HG02884 (cell line): ENCODE data around the gene AKAP7.
A peak's percentile ranks its signal among the peaks of the same experiment; 100 is the strongest.
"Not testable (repeated sequence)": the region's sequence is repeated elsewhere in the genome, so short reads cannot be mapped to it uniquely, and the experiment has no call there.

Experiments
- ATAC-seq: cut with Tn5 transposase; IDR thresholded peaks from one replicate; pipeline ENCODE4 v1.9.1; 2021; ENCODE audit warnings: mild to moderate bottlenecking, moderate library complexity; ENCODE audit not compliant: unreplicated experiment

AKAP7 gene

GRCh38 chr6:131135244-131136020, at the start of gene AKAP7:
AKAP7 (plus strand) TSS chr6:131135467; CDS start chr6:131135764, 297 bp downstream.
- peak; percentile 80 for ATAC-seq

DNA sequence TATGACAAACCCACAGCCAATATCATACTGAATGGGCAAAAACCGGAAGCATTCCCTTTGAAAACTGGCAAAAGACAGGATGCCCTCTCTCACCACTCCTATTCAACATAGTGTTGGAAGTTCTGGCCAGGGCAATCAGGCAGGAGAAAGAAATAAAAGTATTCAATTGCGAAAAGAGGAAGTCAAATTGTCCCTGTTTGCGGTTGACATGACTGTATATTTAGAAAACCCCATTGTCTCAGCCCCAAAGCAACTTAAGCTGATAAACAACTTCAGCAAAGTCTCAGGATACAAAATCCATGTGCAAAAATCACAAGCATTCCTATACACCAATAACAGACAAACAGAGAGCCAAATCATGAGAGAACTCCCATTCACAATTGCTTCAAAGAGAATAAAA, 44.9 kb upstream of the AKAP7 start:
- not testable (repeated sequence) for ATAC-seq

DNA sequence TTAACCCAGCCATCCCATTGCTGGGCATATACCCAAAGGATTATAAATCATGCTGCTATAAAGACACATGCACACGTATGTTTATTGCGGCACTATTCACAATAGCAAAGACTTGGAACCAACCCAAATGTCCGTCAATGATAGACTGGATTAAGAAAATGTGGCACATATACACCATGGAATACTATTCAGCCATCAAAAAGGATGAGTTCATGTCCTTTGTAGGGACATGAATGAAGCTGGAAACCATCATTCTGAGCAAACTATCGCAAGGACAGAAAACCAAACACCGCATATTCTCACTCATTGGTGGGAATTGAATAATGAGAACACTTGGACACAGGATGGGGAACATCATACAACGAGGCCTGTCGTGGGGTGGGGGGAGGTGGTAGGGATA, 43.3 kb upstream of the AKAP7 start:
- ATAC-seq, result not testable (repeated sequence)

DNA sequence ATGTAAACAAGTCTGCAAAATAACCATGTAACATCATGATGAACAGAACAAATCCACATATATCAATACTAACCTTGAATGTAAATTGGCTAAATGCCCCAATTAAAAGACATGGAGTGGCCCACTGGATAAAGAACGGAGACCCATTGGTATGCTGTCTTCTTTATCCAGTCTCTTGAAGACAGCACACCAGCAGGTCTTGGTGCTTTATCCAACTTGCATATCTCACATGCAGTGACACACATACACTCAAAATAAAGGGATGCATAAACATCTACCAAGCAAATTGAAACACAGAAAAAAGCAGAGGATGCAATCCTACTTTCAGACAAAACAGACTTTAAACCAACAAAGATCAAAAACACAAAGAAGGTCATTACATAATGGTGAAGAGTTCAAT, 41.9 kb upstream of the AKAP7 start:
- no peak for ATAC-seq

- ATAC-seq, result no peak
These were observed 38.5 kb upstream of the AKAP7 start for GRCh38 chr6:131096786-131097185.

GRCh38 chr6:131101911-131102680, 33.2 kb upstream of the AKAP7 start:
- no peak for ATAC-seq

DNA sequence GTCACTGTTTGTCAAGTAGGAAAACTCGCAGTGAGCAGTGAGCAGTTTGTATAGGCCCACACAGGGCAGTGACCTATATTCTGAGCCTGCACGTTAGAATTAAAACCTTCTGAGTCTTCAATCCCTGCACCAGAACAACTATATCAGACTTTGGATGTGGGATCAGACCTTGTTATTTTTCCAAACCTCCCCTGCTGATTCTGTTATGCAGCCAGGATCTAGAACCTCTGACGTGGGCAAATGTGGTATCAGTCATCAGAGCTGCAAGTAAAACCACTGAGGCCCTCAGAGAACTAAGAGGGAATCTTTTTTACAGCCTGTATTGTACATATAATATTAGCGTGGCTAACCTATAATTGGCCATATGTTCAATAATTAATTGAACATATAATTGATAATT, 32.0 kb upstream of the AKAP7 start:
- ATAC-seq, result no peak

- no peak for ATAC-seq
These were observed 31.4 kb upstream of the AKAP7 start for GRCh38 chr6:131103901-131104300.

DNA sequence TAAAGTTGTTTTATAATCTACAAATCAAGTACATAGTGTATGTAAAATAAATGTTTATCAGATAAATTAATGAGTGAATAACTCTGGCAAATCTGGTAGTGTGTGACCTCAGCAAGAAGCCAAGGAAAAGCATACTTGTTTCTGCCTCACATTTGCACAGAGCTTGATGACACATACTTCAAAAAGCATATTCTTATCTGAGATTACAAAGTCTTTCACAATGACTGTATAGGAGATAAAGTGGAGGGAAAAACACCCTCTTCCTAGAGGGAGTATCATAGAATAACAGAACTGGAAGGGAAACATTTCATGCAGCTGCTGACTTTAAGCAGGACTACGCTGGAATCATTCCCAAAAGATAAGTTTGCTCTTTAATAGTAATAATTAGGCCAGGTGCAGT, 28.1 kb upstream of the AKAP7 start:
- ATAC-seq, result peak; percentile 40

DNA sequence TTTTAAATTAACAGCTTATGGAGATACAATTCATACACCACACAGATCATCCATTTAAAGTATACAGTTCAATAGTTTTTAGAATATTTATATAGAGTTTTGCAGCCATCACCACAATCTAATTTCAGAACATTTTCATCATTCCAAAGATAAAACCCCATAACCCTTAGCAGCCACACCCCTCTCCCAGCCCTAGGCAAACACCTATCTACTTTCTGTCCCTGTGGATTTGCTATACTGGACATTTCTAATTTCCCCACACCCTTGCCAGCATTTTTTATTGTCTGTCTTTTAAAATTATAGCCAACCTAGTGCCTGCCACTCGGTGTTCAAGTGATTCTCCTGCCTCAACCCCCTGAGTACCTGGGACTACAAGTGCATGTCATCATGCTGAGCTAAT, 23.0 kb upstream of the AKAP7 start:
- ATAC-seq, result no peak

DNA sequence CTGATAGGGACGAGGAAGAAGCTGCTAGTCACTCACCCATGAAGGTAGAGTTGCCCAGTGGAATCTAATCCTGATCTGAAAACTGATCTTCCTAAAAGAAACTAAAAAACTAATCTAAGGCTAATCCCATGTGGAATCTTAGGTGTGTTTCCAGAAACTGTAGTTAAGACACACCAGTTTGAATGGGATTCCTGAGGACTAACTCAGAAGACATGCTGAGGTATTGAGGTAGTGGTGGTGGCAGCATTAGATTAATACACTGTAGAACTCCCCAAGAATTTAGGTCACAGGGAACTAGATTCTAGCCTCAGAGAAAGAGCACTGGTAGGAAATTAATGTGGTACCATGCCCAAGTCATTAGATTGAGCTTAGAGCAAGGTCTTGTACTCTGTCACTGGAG, 19.6 kb upstream of the AKAP7 start:
- no peak for ATAC-seq

- ATAC-seq, result no peak
These were observed 18.9 kb upstream of the AKAP7 start for GRCh38 chr6:131116321-131116720.

GRCh38 chr6:131116755-131117360, 18.4 kb upstream of the AKAP7 start:
- no peak for ATAC-seq

DNA sequence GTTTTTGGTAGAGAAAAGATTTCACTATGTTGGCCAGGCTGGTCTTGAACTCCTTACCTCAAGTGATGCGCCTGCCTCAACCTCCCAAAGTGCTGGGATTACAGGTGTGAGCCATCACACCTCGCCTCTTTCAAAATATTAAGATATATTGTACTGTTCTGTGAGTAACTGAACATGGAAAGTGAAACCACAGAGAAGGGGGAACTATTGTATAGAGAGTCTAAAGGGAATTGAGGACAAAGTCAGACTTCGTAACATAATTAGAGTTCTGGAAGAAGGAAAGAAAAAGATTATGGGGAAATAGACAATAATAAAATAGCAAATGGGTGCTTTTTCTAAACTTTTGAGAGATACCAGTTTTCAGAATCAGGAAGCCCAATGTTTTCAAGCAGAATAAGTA, 17.4 kb upstream of the AKAP7 start:
- ATAC-seq, result no peak

GRCh38 chr6:131122007-131122406, 13.3 kb upstream of the AKAP7 start:
- ATAC-seq, result no peak

DNA sequence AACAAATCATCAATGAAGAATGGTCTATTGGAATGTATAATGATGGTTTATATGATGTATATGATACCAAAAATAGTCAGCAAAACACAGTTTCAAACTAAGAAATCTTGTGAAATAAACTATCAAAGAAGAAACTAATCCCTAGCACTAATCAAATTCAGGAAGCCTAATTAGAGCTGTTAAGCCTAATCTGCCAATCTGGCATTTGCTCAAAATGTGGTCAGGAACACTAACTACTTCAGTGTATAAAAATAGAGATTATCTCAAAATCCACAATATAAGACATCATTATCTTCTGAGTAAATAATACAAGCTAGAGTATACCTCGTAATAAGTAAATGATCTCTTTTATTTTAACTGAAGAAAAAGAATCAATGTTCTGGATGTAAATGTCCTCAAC, 12.8 kb upstream of the AKAP7 start:
- ATAC-seq, result no peak

GRCh38 chr6:131124336-131125071, 10.8 kb upstream of the AKAP7 start:
- ATAC-seq, result no peak

DNA sequence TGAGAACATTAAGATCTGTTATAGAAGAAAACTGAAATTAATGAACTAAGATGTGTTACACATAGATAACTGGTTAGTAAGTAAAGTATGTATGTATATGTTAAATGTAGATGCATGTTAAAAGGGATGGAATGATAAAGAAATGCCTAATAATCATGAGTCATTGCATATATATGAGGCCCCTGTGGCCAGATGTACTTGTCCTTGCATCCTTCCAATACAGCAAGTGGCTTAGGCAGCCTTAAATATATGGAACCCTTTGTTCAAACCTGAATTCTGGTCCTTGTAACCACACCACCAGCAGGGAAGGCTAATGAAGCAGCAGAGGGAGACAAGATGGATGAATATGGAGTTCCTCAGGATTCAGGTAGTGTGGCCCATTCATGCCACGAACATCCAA, 9.8 kb upstream of the AKAP7 start:
- ATAC-seq, result no peak

GRCh38 chr6:131129689-131130553, 5.3 kb upstream of the AKAP7 start:
- ATAC-seq, result no peak

- ATAC-seq, result no peak
These were observed 4.7 kb upstream of the AKAP7 start for GRCh38 chr6:131130554-131130940.
